Activated naive CD8-positive, alpha-beta T cell treated with anti-CD3 and anti-CD28 coated beads for 36 hours (primary cell): ENCODE results near the gene PARP9. TPM values are rescaled to one million over a fixed set of nuclear protein-coding genes. Genes with fewer than 3 reads are reported as not detected.
A peak's percentile ranks its signal among the peaks of the same experiment; 100 is the strongest.
"Not testable (repeated sequence)": the region's sequence is repeated elsewhere in the genome, so short reads cannot be mapped to it uniquely, and the experiment has no call there.

Experiments used
- DNase-seq: peaks from one replicate; pipeline ENCODE4 v3.0.0; 2021
- H3K27ac Mint-ChIP-seq: one replicate; pipeline ENCODE4 v1.8.0; 2022; ENCODE audit warnings: mild to moderate bottlenecking, moderate library complexity, mixed read lengths
- H3K27me3 Mint-ChIP-seq: one replicate; pipeline ENCODE4 v1.8.0; 2022; ENCODE audit warnings: mild to moderate bottlenecking, mixed read lengths
- H3K36me3 Mint-ChIP-seq: one replicate; pipeline ENCODE4 v1.8.0; 2021; ENCODE audit warnings: mild to moderate bottlenecking, mixed read lengths
- H3K4me1 Mint-ChIP-seq: one replicate; pipeline ENCODE4 v1.8.0; 2021; ENCODE audit warnings: mixed read lengths
- H3K4me3 Mint-ChIP-seq: one replicate; pipeline ENCODE4 v1.8.0; 2022; ENCODE audit warnings: mild to moderate bottlenecking, moderate library complexity, mixed read lengths
- H3K9me3 Mint-ChIP-seq: one replicate; pipeline ENCODE4 v1.8.0; 2022; ENCODE audit warnings: mixed read lengths
- total RNA-seq, 2 experiments: library from RNA; stranded (reverse); gene quantifications; one replicate each; pipeline ENCODE4 v1.2.3, GENCODE V29; 2021

PARP9 gene
- total RNA-seq, 2 experiments from 2014 or later = 39.0 to 40.9 TPM

DNA sequence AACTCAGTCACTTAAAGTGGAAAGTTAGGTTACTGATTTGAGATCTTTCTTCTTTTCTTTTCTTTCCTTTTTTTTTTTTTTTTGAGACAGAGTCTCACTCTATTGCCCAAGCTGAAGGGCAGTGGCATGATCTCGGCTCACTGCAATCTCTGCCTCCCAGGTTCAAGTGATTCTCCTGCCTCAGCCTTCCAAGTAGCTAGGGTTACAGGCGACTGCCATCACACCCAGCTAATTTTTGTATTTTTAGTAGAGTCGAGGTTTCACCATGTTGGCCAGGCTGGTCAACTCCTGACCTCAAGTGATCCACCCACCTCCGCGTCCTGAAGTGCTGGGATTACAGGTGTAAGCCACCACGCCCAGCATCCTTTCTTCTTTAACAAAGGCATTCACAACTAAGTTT is 63.1 kb downstream of the PARP9 start:
- not testable (repeated sequence) for H3K4me3 Mint-ChIP-seq, DNase-seq, H3K27ac Mint-ChIP-seq, H3K27me3 Mint-ChIP-seq, H3K9me3 Mint-ChIP-seq
- H3K4me1 Mint-ChIP-seq = peaks cover 69% of the 10 kb centered on the region
- H3K36me3 Mint-ChIP-seq = peaks cover 24% of the 10 kb centered on the region

DNA sequence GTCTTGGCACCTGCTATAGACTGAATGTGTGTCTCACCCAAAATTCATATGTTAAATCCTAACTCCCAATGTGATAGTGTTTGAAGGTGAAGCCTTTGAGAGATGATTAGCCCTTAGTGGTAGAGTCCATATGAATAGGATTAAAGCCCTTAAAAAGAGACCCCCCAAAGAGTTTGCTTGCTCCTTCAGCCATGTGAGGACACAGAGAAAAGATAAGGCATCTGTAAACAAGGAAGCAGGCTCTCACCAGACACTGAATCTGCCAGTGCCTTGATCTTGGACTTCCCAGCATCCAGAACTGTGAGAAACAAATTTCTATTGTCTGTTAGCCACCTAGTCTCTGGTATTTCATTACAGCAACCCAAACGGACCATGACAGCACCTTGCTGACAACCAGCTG is 65.9 kb downstream of the PARP9 start:
- peak overlapping the region; percentile 56 for H3K27ac Mint-ChIP-seq
- no peaks in the 10 kb centered on the region for H3K27me3 Mint-ChIP-seq
- peak overlapping the region; percentile 2 for H3K4me3 Mint-ChIP-seq
- peaks cover 63% of the 10 kb centered on the region for H3K4me1 Mint-ChIP-seq
- no peaks in the 10 kb centered on the region for H3K9me3 Mint-ChIP-seq
- DNase-seq = no peak
- peaks cover 24% of the 10 kb centered on the region for H3K36me3 Mint-ChIP-seq

DNA sequence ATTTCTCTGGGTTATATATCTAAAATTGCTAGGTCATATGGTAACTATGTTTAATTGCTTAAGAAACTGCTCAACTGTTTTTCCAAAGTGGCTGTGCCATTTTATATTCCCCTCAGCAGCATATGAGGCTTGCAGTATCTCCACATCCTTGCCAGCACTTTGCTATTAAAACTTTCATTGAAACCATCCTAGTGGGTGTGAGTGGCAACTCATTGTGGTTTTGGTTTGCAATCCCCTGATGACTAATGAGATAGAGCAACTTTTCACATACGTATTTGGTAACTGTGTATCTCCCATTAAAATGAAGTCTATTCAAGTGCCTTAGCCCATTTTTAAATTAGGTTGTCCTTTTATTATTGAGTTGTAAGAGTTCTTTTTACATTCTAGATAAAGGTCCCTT is 66.7 kb downstream of the PARP9 start:
- H3K4me1 Mint-ChIP-seq = peaks cover 58% of the 10 kb centered on the region
- peak; percentile 47 for DNase-seq
- no peak overlapping the region for H3K4me3 Mint-ChIP-seq

DNA sequence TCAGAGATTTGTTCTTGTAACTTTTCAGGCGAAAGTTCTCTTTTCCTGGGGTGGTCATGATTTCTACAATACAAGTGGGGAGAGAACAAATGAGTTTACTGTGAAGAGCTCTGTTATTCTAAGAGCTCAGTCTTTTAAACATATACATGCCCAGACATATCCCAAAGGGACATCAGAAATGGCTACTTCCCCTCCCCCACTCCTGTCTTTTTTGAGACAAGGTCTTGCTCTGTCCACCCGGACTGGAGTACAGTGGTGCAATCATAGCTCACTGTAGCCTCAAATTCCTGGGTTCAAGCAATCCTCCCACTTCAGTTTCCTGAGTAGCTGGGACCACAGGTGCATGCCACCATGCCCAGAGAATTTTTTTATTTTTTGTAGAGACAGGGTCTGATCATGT is 67.6 kb downstream of the PARP9 start:
- Mint-ChIP-seq H3K9me3 (no peaks in the 10 kb centered on the region), H3K27me3 (no peaks in the 10 kb centered on the region), H3K4me3 (no peak overlapping the region), H3K4me1 (peaks cover 51% of the 10 kb centered on the region), H3K36me3 (peaks cover 28% of the 10 kb centered on the region), H3K27ac (no peak overlapping the region)
- DNase-seq = no peak

More for the DNA sequence above, 66.7 kb downstream of the PARP9 start:
- Mint-ChIP-seq H3K9me3 (no peaks in the 10 kb centered on the region), H3K27me3 (no peaks in the 10 kb centered on the region), H3K27ac (peak overlapping the region; percentile 56), H3K36me3 (peaks cover 24% of the 10 kb centered on the region)

DNA sequence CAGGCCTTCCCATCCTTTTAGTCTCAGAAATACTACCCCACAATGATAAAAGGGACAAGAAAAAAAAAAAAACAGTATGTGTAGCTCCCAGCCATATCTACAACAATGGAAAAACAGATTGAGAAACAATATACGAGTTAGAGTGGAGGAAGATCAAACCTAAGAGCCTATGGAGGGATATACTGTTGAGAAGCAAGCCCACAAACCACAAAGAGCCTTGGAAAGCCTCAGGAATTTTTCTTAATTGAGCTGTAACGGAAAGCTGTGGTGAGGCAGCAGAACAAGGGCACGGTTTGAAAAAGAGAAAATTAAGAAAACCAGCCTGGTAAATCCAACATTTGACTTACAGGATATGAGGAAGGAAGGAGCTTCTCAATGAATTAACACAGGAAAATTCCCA is 70.8 kb downstream of the PARP9 start:
- Mint-ChIP-seq H3K36me3 (peaks cover 37% of the 10 kb centered on the region), H3K4me1 (peaks cover 39% of the 10 kb centered on the region), H3K27ac (peak overlapping the region; percentile 27)

DNA sequence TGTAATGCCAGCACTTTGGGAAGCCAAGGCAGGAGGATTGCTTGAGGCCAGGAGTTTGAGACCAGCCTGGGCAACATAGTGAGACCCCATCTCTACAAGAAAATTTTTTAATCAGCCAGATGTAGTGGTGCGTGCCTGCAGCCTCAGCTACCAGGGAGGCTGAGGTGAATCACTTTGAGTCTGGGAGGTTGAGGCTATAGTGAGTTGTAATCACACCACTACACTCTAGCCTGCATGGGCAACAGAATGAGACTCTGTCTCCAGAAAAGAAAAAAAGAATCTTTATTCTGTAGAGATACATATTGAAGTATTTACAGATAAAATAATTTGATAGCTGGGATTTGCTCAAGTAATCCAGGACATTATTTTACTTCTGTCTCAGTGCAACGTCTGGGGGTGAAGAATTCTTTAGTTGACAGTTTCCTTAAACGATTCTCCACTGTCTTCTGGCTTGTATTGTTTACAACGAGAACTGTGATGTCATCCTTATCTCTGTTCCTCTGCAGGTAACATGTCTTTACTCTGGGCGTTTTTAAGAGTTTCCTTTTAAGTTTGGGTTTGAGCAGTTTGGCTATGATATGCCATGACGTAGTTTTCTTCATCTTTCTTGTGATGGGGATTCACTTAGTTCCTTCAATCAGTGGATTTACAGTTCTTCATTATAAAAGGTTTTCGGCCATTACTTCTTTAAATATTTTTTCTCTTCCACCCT is 75.7 kb downstream of the PARP9 start:
- no peak overlapping the region for H3K4me3 Mint-ChIP-seq
- DNase-seq = no peak
- H3K27me3 Mint-ChIP-seq = no peaks in the 10 kb centered on the region
- H3K9me3 Mint-ChIP-seq = no peaks in the 10 kb centered on the region
- H3K4me1 Mint-ChIP-seq = peaks cover 37% of the 10 kb centered on the region
- no peak overlapping the region for H3K27ac Mint-ChIP-seq
- peaks cover 29% of the 10 kb centered on the region for H3K36me3 Mint-ChIP-seq

More for the DNA sequence above, 70.8 kb downstream of the PARP9 start:
- no peaks in the 10 kb centered on the region for H3K9me3 Mint-ChIP-seq
- DNase-seq = no peak
- no peaks in the 10 kb centered on the region for H3K27me3 Mint-ChIP-seq
- no peak overlapping the region for H3K4me3 Mint-ChIP-seq

DNA sequence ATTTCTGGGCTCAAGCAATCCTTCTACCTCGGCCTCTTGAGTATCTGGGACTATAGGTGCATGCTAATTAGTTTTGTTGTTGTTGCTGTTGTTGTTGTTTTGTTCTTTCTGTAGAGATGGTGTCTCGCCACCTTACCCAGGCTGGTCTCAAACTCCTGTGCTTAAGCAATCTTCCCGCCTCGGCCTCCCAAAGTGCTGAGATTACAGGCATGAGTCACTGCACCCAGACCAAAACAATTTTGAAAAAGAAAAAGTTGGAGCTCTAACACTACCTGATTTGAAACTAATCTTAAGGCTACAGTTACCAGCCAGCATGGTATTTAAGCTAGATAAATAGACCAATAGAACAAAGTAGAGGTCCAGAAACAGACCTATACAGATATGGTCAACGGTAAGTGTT is 79.1 kb downstream of the PARP9 start:
- H3K27me3 Mint-ChIP-seq = no peaks in the 10 kb centered on the region
- peaks cover 58% of the 10 kb centered on the region for H3K4me1 Mint-ChIP-seq
- no peak overlapping the region for H3K4me3 Mint-ChIP-seq
- DNase-seq = no peak
- H3K27ac Mint-ChIP-seq = peak overlapping the region; percentile 39
- H3K9me3 Mint-ChIP-seq = no peaks in the 10 kb centered on the region
- peaks cover 22% of the 10 kb centered on the region for H3K36me3 Mint-ChIP-seq

DNA sequence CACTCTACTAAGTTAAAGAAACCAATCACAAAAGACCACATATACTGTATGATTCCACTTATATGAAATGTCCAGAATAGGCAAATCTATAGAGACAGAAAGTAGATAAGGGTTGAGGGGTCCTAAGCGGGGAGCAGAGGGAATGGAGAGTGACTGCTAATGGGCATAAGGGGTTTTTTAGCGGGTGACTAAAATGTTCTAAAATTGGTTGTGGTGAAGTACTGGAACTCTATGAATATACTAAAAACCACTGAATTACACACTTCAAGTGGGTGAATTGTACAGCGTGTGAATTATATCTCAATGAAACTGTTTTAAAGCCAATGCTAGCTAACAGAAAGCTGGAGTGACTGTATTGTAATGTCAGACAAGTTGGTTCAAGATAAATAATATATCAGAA is 82.7 kb downstream of the PARP9 start:
- H3K9me3 Mint-ChIP-seq = peaks cover 3% of the 10 kb centered on the region
- no peak overlapping the region for H3K27ac Mint-ChIP-seq
- H3K27me3 Mint-ChIP-seq = no peaks in the 10 kb centered on the region
- DNase-seq = no peak
- no peak overlapping the region for H3K4me3 Mint-ChIP-seq
- H3K4me1 Mint-ChIP-seq = peaks cover 55% of the 10 kb centered on the region
- H3K36me3 Mint-ChIP-seq = peaks cover 30% of the 10 kb centered on the region

Other genes with a start within 250 kb of the PARP9 start
- gene CSTA, start 239.1 kb downstream of the PARP9 start, total RNA-seq = not detected
- gene MIX23, start 181.1 kb downstream of the PARP9 start, total RNA-seq = 100 to 1,000 TPM; 170 to 210 TPM
- 100 to 1,000 TPM; 147 to 148 TPM for gene FAM162A, start 180.1 kb downstream of the PARP9 start, total RNA-seq
- 1 to 10 TPM; 2.4 to 2.5 TPM for gene WDR5B, start 148.2 kb downstream of the PARP9 start, total RNA-seq
- gene KPNA1, start 49.4 kb downstream of the PARP9 start, total RNA-seq = 10 to 100 TPM; 47.4 to 49.0 TPM
- gene DTX3L, start within 50 bp of the PARP9 start, total RNA-seq = 10 to 100 TPM; 52.8 to 54.9 TPM
- gene PARP15, start 13.3 kb upstream of the PARP9 start, total RNA-seq = 1 to 10 TPM; 8.7 to 9.1 TPM
- gene PARP14, start 116.5 kb upstream of the PARP9 start, total RNA-seq = 10 to 100 TPM; 55.2 to 56.5 TPM
- 1 to 10 TPM; 5.9 to 6.0 TPM for gene HSPBAP1, start 229.5 kb upstream of the PARP9 start, total RNA-seq
- 1 to 10 TPM; 1.8 TPM for gene SLC49A4, start 230.8 kb upstream of the PARP9 start, total RNA-seq